Sigmoid colon (tissue), 7 donors: ENCODE results near the gene RNF208. TPM values are rescaled to one million over a fixed set of nuclear protein-coding genes. Genes with fewer than 3 reads are reported as not detected.

Experiments
- DNase-seq: peaks from one replicate; pipeline ENCODE4 v3.0.0-alpha.2; 2019
- H3K27ac ChIP-seq, 4 donors: fragments of 200-600 bp; sonication (generic); one replicate each; pipeline ENCODE4 v1.5.1; 2016 to 2019; ENCODE audit warnings: mild to moderate bottlenecking in 1 of 4
- H3K27me3 ChIP-seq, 3 donors: fragments of 200-600 bp; sonication (generic); one replicate each; pipeline ENCODE4 v1.5.1; 2019; ENCODE audit warnings: mild to moderate bottlenecking in 1 of 3
- H3K36me3 ChIP-seq, 4 donors: fragments of 200-600 bp; sonication (generic); one replicate each; pipeline ENCODE4 v1.5.1; 2016 to 2019
- H3K4me1 ChIP-seq, 4 donors: fragments of 200-600 bp; sonication (generic); one replicate each; pipeline ENCODE4 v1.5.1; 2017 to 2019
- H3K4me3 ChIP-seq, 4 donors: fragments of 200-600 bp; sonication (generic); one replicate each; pipeline ENCODE4 v1.5.1; 2017 to 2019; ENCODE audit warnings: mild to moderate bottlenecking in 2 of 4, moderate library complexity in 1 of 4
- H3K9me3 ChIP-seq, 4 donors: fragments of 200-600 bp in 3 of 4; sonication (generic) in 3 of 4; one replicate each; pipeline versions ENCODE4 v1.5.1 to v1.6.1; 2013 to 2019
- EP300 ChIP-seq, 4 donors: sonication (generic); formaldehyde crosslinking; IDR thresholded peaks; one replicate each; pipeline ENCODE4 v1.6.1; 2017; ENCODE audit warnings: antibody characterized with exemption in 4 of 4
- POLR2A ChIP-seq, 2 donors: fragments of 450-650 bp; IDR thresholded peaks; one replicate each; pipeline ENCODE4 v1.6.1; 2016; ENCODE audit warnings: antibody characterized with exemption in 2 of 2, mild to moderate bottlenecking in 2 of 2, moderate library complexity in 2 of 2
- POLR2AphosphoS5 ChIP-seq, 4 donors: sonication (generic); formaldehyde crosslinking; IDR thresholded peaks; one replicate each; pipeline ENCODE4 v1.6.1; 2017; ENCODE audit warnings: antibody characterized with exemption in 4 of 4
- WGBS, 2 donors: extraction: QIAGEN DNeasy Blood & Tissue Kit; methylation state at CpG; one replicate each; pipeline ENCODE4 v1.1.7; 2013; 5-methylcytosine and 5-hydroxymethylcytosine counted together
- intact Hi-C: fragments of 100-400 bp; cut with DNase I; formaldehyde crosslinking; loops from one replicate; pipeline ENCODE4 v1.15.1; 2023
- polyA plus RNA-seq, 3 donors: library from polyadenylated mRNA; stranded (reverse); fragments of 200-250 nt; gene quantifications; one replicate each; pipeline ENCODE4 v1.2.3, GENCODE V29; 2013
- total RNA-seq, 4 donors: library from RNA; depleted of rRNA; stranded (reverse); fragments of >200 nt; gene quantifications; one replicate each; pipeline ENCODE4 v1.1.0, GENCODE V29; 2016
- TF ChIP-seq, protein P1 (sequence below), 4 experiments: fragments of 450-650 bp in 3 of 4; fragments of 200-600 bp in 1 of 4; IDR thresholded peaks; one replicate each; pipeline ENCODE4 v1.5.1; 2016 to 2019; ENCODE audit warnings: antibody characterized with exemption in 4 of 4, mild to moderate bottlenecking in 3 of 4, moderate library complexity in 2 of 4
- donor health status: healthy with polysubstance abuse.
- donor health status: Bipolar disorder and iron deficiency.
- donor health status: healthy.

The RNF208 gene
- total and polyA plus RNA-seq, 7 donors = 0.54 to 8.8 (median 3.4) TPM; not detected in 1

DNA sequence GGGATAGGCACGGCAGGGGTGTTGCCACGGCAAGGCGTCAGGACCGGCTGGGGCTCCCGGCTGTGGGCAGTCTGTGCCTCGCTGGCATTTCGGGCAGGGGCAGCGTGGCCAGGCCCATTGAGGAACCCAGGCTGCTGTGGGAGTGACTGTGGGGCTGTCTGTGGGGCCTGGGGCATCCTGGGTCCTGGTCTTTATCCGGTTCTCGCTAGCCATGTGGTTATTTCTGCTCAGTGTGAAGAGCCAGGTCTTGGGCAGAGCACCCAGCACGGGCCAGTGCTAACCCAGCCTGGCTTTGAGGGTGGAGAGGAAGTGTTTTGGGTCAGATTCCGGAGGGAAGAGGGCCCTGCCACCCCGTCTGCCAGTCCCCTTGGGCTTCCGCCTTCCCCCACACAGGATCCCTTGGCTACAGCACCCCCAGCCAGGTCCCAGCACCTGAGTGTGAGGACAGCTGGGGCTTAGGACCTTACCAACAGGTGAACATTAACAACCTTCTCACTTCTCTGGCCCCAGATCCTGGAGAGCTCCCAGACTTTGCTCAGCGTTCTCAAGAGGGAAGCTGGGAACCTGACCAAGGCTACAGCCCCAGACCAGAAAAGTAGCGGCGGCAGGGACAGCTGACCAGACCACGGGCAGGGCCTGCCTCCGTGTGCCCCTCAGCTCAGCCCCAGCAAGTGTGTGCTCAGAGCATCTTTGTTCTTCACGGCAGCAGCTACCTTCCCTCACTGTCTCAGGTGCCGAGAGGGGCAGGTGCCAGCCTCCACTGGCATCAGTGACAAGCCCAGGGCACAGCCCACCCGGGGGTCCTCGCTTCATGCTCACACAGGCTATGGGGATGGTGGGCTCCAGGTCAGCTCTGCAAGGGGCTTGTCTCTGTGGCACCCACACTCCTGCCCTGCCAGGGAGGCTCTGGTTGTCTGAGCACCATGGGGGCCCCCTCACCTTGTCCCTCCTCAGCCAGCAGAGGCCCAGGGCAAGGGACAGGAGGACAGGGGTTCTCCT lies 32.4 kb downstream of the RNF208 start:
- Histone ChIP-seq H3K9me3 (no peaks in the 10 kb centered on the region), H3K4me3 (peak overlapping the region; percentile 62 to 96 (median 72)), H3K4me1 (peaks cover 0 to 47% (median 45%) of the 10 kb centered on the region in 4 donors), H3K36me3 (peaks cover 2 to 41% (median 24%) of the 10 kb centered on the region in 4 donors), H3K27me3 (no peaks in the 10 kb centered on the region), H3K27ac (peak overlapping the region; percentile 95 to 99 (median 97))
- intact Hi-C loops = loop anchor here (2.0 to 5.0 kb wide), 4 partner anchors 15 to 62 kb away; partner anchors contain the start of genes NDOR1, RNF208 and TMEM203
- no peak for DNase-seq
- WGBS, 2 donors = 16 to 37% methylated on average over 23 of the region's 23 CpGs
- TF ChIP-seq EP300 (IDR thresholded peaks at IDR 0.05) (no peak), POLR2A (IDR thresholded peaks at IDR 0.05) (no peak), POLR2AphosphoS5 (IDR thresholded peaks at IDR 0.05) (no peak)
- TF ChIP-seq, protein P1, sequence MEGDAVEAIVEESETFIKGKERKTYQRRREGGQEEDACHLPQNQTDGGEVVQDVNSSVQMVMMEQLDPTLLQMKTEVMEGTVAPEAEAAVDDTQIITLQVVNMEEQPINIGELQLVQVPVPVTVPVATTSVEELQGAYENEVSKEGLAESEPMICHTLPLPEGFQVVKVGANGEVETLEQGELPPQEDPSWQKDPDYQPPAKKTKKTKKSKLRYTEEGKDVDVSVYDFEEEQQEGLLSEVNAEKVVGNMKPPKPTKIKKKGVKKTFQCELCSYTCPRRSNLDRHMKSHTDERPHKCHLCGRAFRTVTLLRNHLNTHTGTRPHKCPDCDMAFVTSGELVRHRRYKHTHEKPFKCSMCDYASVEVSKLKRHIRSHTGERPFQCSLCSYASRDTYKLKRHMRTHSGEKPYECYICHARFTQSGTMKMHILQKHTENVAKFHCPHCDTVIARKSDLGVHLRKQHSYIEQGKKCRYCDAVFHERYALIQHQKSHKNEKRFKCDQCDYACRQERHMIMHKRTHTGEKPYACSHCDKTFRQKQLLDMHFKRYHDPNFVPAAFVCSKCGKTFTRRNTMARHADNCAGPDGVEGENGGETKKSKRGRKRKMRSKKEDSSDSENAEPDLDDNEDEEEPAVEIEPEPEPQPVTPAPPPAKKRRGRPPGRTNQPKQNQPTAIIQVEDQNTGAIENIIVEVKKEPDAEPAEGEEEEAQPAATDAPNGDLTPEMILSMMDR (IDR thresholded peaks at IDR 0.05) = no peak

DNA sequence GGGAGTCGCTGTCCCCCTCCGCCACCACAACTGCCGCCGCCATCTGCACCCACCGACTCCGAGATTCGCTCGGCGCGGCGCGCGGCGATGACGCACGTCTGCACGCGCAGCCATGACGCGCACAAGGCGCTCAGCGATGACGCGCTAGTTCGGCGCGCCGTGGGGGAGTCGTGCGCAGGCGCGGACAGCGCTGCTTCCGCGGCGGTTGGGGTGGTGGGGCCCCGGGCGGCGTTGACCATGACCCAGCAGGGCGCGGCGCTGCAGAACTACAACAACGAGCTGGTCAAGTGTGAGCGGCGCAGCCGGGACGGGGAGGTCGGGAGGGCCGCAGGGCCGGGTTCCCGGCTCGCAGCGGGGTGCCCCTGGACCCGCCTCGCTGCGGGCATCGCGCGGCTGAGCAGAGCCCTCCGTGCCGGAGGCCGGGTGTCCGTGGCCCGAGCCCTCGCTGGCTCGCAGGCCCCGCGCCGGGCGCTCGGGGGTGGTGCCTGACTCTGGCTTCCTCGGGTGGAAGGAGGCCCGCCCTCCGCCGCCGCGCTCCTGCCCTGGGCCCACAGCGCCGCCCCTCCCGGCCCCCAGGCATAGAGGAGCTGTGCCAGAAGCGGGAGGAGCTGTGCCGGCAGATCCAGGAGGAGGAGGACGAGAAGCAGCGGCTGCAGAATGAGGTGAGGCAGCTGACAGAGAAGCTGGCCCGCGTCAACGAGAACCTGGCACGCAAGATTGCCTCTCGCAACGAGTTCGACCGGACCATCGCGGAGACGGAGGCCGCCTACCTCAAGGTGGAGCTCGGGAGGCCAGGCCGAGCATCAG lies 33.3 kb downstream of the RNF208 start, which contains the start of the genes ANAPC2 and SSNA1:
Gene ANAPC2 (minus strand): TSS at position 71 of the 807 bp plus-strand sequence. CDS start 28 bp downstream, at position 43.
Gene SSNA1 (plus strand): TSS at position 187 of the 807 bp plus-strand sequence. CDS start 51 bp downstream, at position 238.
- Histone ChIP-seq H3K9me3 (no peaks in the 10 kb centered on the region), H3K4me1 (peaks cover 0 to 47% (median 45%) of the 10 kb centered on the region in 4 donors), H3K36me3 (peaks cover 12 to 50% (median 32%) of the 10 kb centered on the region in 4 donors), H3K4me3 (peak within 1 kb of the TSS; percentile 62 to 96 (median 72)), H3K27me3 (no peaks in the 10 kb centered on the region), H3K27ac (peak within 1 kb of the TSS; percentile 95 to 99 (median 97))
- 0 to 1% methylated on average over 98 of the region's 98 CpGs for WGBS, 2 donors
- TF ChIP-seq POLR2AphosphoS5 (IDR thresholded peaks at IDR 0.05) (peak; percentile 86 to 97 (median 96)), POLR2A (IDR thresholded peaks at IDR 0.05) (peak; percentile 70 to 72), EP300 (IDR thresholded peaks at IDR 0.05) (no peak)
- TF ChIP-seq, protein P1 (IDR thresholded peaks at IDR 0.05) = no peak
- peak; percentile 96 for DNase-seq
- intact Hi-C loops = loop anchor here (2.0 to 5.0 kb wide), 4 partner anchors 16 to 61 kb away; partner anchors contain the start of genes NDOR1, RNF208 and TMEM203

DNA sequence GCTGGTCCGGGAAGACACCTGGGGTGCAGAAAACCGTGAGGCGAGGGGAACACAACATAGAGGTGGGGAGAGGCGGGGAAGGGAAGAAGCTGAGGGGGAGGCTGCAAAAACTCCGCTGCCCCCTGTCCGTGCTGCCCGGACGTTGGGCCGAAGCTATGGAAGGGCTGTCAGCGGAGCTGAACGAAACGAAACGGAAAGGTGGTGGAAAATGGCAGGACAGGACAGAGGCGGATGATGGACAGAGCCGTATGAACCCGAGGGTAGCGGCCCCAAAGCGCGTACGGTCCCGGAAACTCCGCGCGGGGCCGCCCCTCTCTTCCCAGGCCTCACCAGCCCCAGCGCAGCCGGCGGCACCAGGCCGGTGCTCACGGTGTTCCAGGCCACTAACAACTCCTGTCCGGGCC lies 34.0 kb downstream of the RNF208 start:
- H3K27me3 ChIP-seq = no peaks in the 10 kb centered on the region
- peak overlapping the region; percentile 95 to 99 (median 97) for H3K27ac ChIP-seq
- 1% methylated on average over 31 of the region's 31 CpGs for WGBS, 2 donors
- TF ChIP-seq POLR2AphosphoS5 (IDR thresholded peaks at IDR 0.05) (no peak), POLR2A (IDR thresholded peaks at IDR 0.05) (no peak), EP300 (IDR thresholded peaks at IDR 0.05) (no peak)
- TF ChIP-seq, protein P1 (IDR thresholded peaks at IDR 0.05) = no peak
- peaks cover 0 to 47% (median 45%) of the 10 kb centered on the region in 4 donors for H3K4me1 ChIP-seq
- no peaks in the 10 kb centered on the region for H3K9me3 ChIP-seq
- no peak for DNase-seq
- H3K4me3 ChIP-seq = peak overlapping the region; percentile 62 to 96 (median 72)
- intact Hi-C loops = loop anchor here (2.0 to 5.0 kb wide), 4 partner anchors 17 to 61 kb away; partner anchors contain the start of genes NDOR1, RNF208 and TMEM203
- H3K36me3 ChIP-seq = peaks cover 18 to 56% (median 38%) of the 10 kb centered on the region in 4 donors

DNA sequence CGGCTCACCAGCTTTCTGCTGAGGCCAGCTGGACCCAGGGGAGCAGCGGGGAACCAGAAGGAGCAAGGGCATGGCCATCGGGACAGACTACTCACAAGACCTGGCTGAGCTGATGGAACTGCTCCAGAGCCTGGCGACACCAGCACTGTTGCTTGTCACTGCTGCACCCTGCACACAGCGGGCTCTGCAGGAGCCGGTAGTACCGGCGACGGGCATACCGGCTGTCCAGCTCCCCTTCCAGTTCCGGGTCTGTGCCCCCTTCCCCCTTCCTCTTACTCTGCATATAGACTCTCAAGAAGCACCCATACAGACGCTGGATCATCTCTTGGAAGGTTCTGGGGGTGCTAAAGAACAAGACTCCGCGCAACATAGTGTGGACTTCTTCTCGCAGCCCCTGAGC lies 34.7 kb downstream of the RNF208 start:
- 80 to 86% methylated on average over 15 of the region's 15 CpGs for WGBS, 2 donors
- TF ChIP-seq, protein P1 (IDR thresholded peaks at IDR 0.05) = no peak
- no peak for TF ChIP-seq POLR2A (IDR thresholded peaks at IDR 0.05)
- TF ChIP-seq EP300 (IDR thresholded peaks at IDR 0.05) = no peak
- no peak for TF ChIP-seq POLR2AphosphoS5 (IDR thresholded peaks at IDR 0.05)
- H3K4me3 ChIP-seq = peak overlapping the region; percentile 62 to 96 (median 72)
- intact Hi-C loops = loop anchor here (5.0 kb wide), 3 partner anchors 35 to 60 kb away; partner anchors contain the start of gene RNF208
- H3K27ac ChIP-seq = no peak overlapping the region
- H3K27me3 ChIP-seq = no peaks in the 10 kb centered on the region
- H3K9me3 ChIP-seq = no peaks in the 10 kb centered on the region
- H3K36me3 ChIP-seq = peaks cover 25 to 63% (median 42%) of the 10 kb centered on the region in 4 donors
- no peak for DNase-seq
- peaks cover 0 to 47% (median 45%) of the 10 kb centered on the region in 4 donors for H3K4me1 ChIP-seq
